HCT116 (cell line): ENCODE results near the gene CACNA1C. TPM values are rescaled to one million over a fixed set of nuclear protein-coding genes. Genes with fewer than 3 reads are reported as not detected.

Source experiments
- ATAC-seq: fragments of 200-7000 bp; cut with Tn5 transposase; 2 replicates; pipeline ENCODE4 v1.9.1; 2020; ENCODE audit warnings: mild to moderate bottlenecking, moderate library complexity
- BruUV-seq: library from RNA; stranded (reverse); fragments of 400-500 nt; replicated peaks from 2 replicates; lab custom pipeline; 2021; lab: Mats Ljungman, UMichigan
- CTCF ChIA-PET: fragments of 300-600 bp; sonication (Branson Sonifier 250); formaldehyde crosslinking; loops from one replicate; lab custom pipeline; 2021; ENCODE audit warnings: antibody characterized with exemption; lab: Charles Lee
- POLR2A ChIA-PET: fragments of 300-600, 350-600 bp; sonication (Branson Sonifier 250); formaldehyde crosslinking; loops from one replicate; lab custom pipeline; 2021; ENCODE audit warnings: antibody characterized with exemption; lab: Charles Lee
- RAD21 ChIA-PET, 2 experiments: fragments of 300-600 bp; sonication (Branson Sonifier 250); formaldehyde crosslinking; loops; one replicate each; lab custom pipeline; 2023; ENCODE audit warnings: low total read pairs in 2 of 2; ENCODE audit not compliant: uncharacterized antibody in 2 of 2, unreplicated experiment in 2 of 2, low non-redundant PET in 1 of 2; lab: Charles Lee
- DNase-seq: peaks from one replicate; pipeline ENCODE4 v3.0.0-alpha.2; 2010; ENCODE audit warnings: low read depth, low spot score
- H2AFZ ChIP-seq: fragments of 200-600 bp; shearing (Covaris generic), sonication (generic); 2 replicates; pipeline ENCODE4 v1.6.1; 2017; ENCODE audit warnings: low read depth, mixed run types, mixed read lengths, antibody characterized with exemption, low read length; ENCODE audit not compliant: poor library complexity, severe bottlenecking
- H3K27ac ChIP-seq: 2 replicates; pipeline ENCODE4 v1.5.1; 2012; ENCODE audit warnings: low read depth, low read length
- H3K27me3 ChIP-seq: fragments of 200-600 bp; sonication (generic); 2 replicates; pipeline ENCODE4 v1.6.1; 2016; ENCODE audit warnings: mixed run types, low read length, mixed read lengths; ENCODE audit not compliant: insufficient read depth
- H3K36me3 ChIP-seq, 2 experiments: fragments of 200-500 bp in 1 of 2; fragments of 200-600 bp in 1 of 2; sonication (Bioruptor generic) in 1 of 2; sonication (generic) in 1 of 2; 2 replicates each; pipeline versions ENCODE4 v1.5.1 to v1.6.1; 2014 to 2016; ENCODE audit warnings: low read length in 2 of 2, inconsistent platforms in 1 of 2, mixed read lengths in 1 of 2, mixed run types in 1 of 2; ENCODE audit not compliant: insufficient read depth in 2 of 2, control insufficient read depth in 1 of 2
- H3K4me1 ChIP-seq, 2 experiments: fragments of 200-600 bp in 1 of 2; sonication (generic) in 1 of 2; 2 replicates each; pipeline versions ENCODE4 v1.5.1 to v1.6.1; 2012 to 2017; ENCODE audit warnings: low read length in 2 of 2, inconsistent platforms in 1 of 2, mild to moderate bottlenecking in 1 of 2, mixed read lengths in 1 of 2, mixed run types in 1 of 2, moderate library complexity in 1 of 2; ENCODE audit not compliant: insufficient read depth in 2 of 2, control insufficient read depth in 1 of 2
- H3K4me2 ChIP-seq: fragments of 200-600 bp; sonication (generic); 2 replicates; pipeline ENCODE4 v1.6.1; 2017; ENCODE audit warnings: mixed run types, low read length, mixed read lengths
- H3K4me3 ChIP-seq, 2 experiments: fragments of 200-600 bp in 1 of 2; sonication (generic) in 1 of 2; replicated peaks in 1 of 2; 2 replicates each; pipeline ENCODE4 v1.5.1; 2011 to 2016; ENCODE audit warnings: low read length in 2 of 2, control low read depth in 1 of 2, low read depth in 1 of 2, mild to moderate bottlenecking in 1 of 2, mixed read lengths in 1 of 2, mixed run types in 1 of 2
- H3K79me2 ChIP-seq: fragments of 200-600 bp; sonication (generic); 2 replicates; pipeline ENCODE4 v1.6.1; 2017; ENCODE audit warnings: mild to moderate bottlenecking, mixed run types, low read length, moderate library complexity, mixed read lengths; ENCODE audit not compliant: insufficient read depth
- H3K9ac ChIP-seq: fragments of 200-600 bp; sonication (generic); 2 replicates; pipeline ENCODE4 v1.6.1; 2016; ENCODE audit warnings: low read length, mixed read lengths
- H3K9me2 ChIP-seq: fragments of 200-600 bp; sonication (generic), shearing (Covaris generic); 2 replicates; pipeline ENCODE4 v1.6.1; 2017; ENCODE audit warnings: mixed run types, mild to moderate bottlenecking, moderate library complexity; ENCODE audit not compliant: insufficient read depth
- H3K9me3 ChIP-seq, 2 experiments: fragments of 200-500 bp in 1 of 2; fragments of 200-600 bp in 1 of 2; sonication (Bioruptor generic) in 1 of 2; sonication (generic) in 1 of 2; 2 replicates each; pipeline ENCODE4 v1.6.1; 2014 to 2017; ENCODE audit warnings: low read length in 2 of 2, mixed read lengths in 2 of 2, inconsistent platforms in 1 of 2, low read depth in 1 of 2, mild to moderate bottlenecking in 1 of 2, mixed run types in 1 of 2, moderate library complexity in 1 of 2; ENCODE audit not compliant: control insufficient read depth in 1 of 2, insufficient read depth in 1 of 2
- H4K20me1 ChIP-seq: fragments of 200-600 bp; sonication (generic), shearing (Covaris generic); 2 replicates; pipeline ENCODE4 v1.6.1; 2017; ENCODE audit warnings: mixed run types, mild to moderate bottlenecking, moderate library complexity; ENCODE audit not compliant: insufficient read depth
- CBX3 ChIP-seq: IDR thresholded peaks from 2 replicates; pipeline ENCODE4 v1.6.1; 2012; ENCODE audit warnings: low read depth
- CEBPB ChIP-seq: IDR thresholded peaks from 2 replicates; pipeline ENCODE4 v1.6.1; 2012; ENCODE audit warnings: low read depth
- CTCF ChIP-seq, 3 experiments: fragments of 200-600 bp in 1 of 3; sonication (generic) in 1 of 3; IDR thresholded peaks in 2 of 3; conservative IDR thresholded peaks in 1 of 3; 2 replicates each; pipeline ENCODE4 v1.5.1; 2012 to 2017; ENCODE audit warnings: low read depth in 2 of 3, low read length in 2 of 3, antibody characterized with exemption in 1 of 3, borderline replicate concordance in 1 of 3, control low read depth in 1 of 3, mild to moderate bottlenecking in 1 of 3, mixed read lengths in 1 of 3, mixed run types in 1 of 3, moderate library complexity in 1 of 3; ENCODE audit not compliant: insufficient read depth in 1 of 3
- EZH2 ChIP-seq: fragments of 200-600 bp; sonication (generic); IDR thresholded peaks from 2 replicates; pipeline ENCODE4 v1.6.1; 2017; ENCODE audit warnings: antibody characterized with exemption, mixed run types
- EZH2phosphoT487 ChIP-seq: fragments of 200-600 bp; IDR thresholded peaks from 2 replicates; pipeline ENCODE4 v1.6.1; 2018; ENCODE audit warnings: antibody characterized with exemption, borderline replicate concordance
- FOSL1 ChIP-seq: IDR thresholded peaks from 2 replicates; pipeline ENCODE4 v1.6.1; 2012; ENCODE audit warnings: low read depth
- MAX ChIP-seq: IDR thresholded peaks from 2 replicates; pipeline ENCODE4 v1.6.1; 2012
- POLR2A ChIP-seq: IDR thresholded peaks from 2 replicates; pipeline ENCODE4 v1.7.0; 2011; ENCODE audit warnings: borderline replicate concordance; ENCODE audit not compliant: insufficient read depth, insufficient read length; ENCODE audit errors: extremely low read depth
- POLR2AphosphoS5 ChIP-seq: IDR thresholded peaks from 2 replicates; pipeline ENCODE4 v1.6.1; 2011; ENCODE audit warnings: mild to moderate bottlenecking, low read depth, low read length, moderate library complexity
- SIN3A ChIP-seq: IDR thresholded peaks from 2 replicates; pipeline ENCODE4 v1.6.1; 2012; ENCODE audit warnings: low read depth
- SP1 ChIP-seq: IDR thresholded peaks from 2 replicates; pipeline ENCODE4 v1.6.1; 2012; ENCODE audit warnings: low read depth
- SRF ChIP-seq: IDR thresholded peaks from 2 replicates; pipeline ENCODE4 v1.6.1; 2012; ENCODE audit warnings: low read depth
- TCF7L2 ChIP-seq: IDR thresholded peaks from 2 replicates; pipeline ENCODE4 v1.7.0; 2011; ENCODE audit warnings: borderline replicate concordance, inconsistent platforms; ENCODE audit not compliant: insufficient read depth, insufficient read length; ENCODE audit errors: extremely low read depth
- YY1 ChIP-seq: IDR thresholded peaks from 2 replicates; pipeline ENCODE4 v1.6.1; 2011; ENCODE audit warnings: low read length, low read depth, moderate library complexity, mild to moderate bottlenecking; ENCODE audit not compliant: insufficient replicate concordance; ENCODE audit errors: extremely low read depth
- ZBTB33 ChIP-seq: IDR thresholded peaks from 2 replicates; pipeline ENCODE4 v1.6.1; 2011; ENCODE audit warnings: mild to moderate bottlenecking, low read length, moderate library complexity; ENCODE audit not compliant: insufficient replicate concordance; ENCODE audit errors: extremely low read depth
- ZFX ChIP-seq: fragments of 450-650 bp; IDR thresholded peaks from 2 replicates; pipeline ENCODE4 v1.6.1; 2017
- intact Hi-C: fragments of 100-400 bp; cut with micrococcal nuclease; formaldehyde crosslinking; loops from 2 replicates; pipeline ENCODE4 v1.10.0; 2022
- total RNA-seq: library from RNA; stranded (reverse); gene quantifications from one replicate; pipeline ENCODE4 v1.2.1, GENCODE V29; 2021; ENCODE audit not compliant: unreplicated experiment

The CACNA1C gene
- total RNA-seq, 1 experiment from 2014 or later = 0.05 TPM

GRCh38 chr12:2390133-2390532, 337.3 kb downstream of the CACNA1C start (continued):
- TF ChIP-seq SP1 (no peak), TCF7L2 (no peak)

GRCh38 chr12:2390850-2391390, 338.1 kb downstream of the CACNA1C start:
- Histone ChIP-seq H3K9me2 (no peaks in the 10 kb centered on the region), H3K4me2 (no peak overlapping the region), H3K27ac (no peak overlapping the region), H3K4me1 (peaks cover 0 to 10% of the 10 kb centered on the region in 2 experiments; a peak in 2 of 4 replicates)
- no TSS peak for BruUV-seq
- CTCF ChIA-PET = interaction anchor here (1.5 kb wide), 1 partner anchor 30 kb away, joined by 4 read pairs; no protein-coding TSS in a partner anchor
- no peak for TF ChIP-seq CTCF (IDR thresholded peaks at IDR 0.05 in 2 of 3, conservative IDR thresholded peaks at IDR 0.05 in 1 of 3; ENCODE audit: borderline replicate concordance in 1 of 3, insufficient read depth in 1 of 3, low read depth in 2 of 3, low read length in 2 of 3)
- TF ChIP-seq MAX = no peak
- no peak for TF ChIP-seq CBX3
- TF ChIP-seq EZH2 = no peak
- no peak for TF ChIP-seq SIN3A
- TF ChIP-seq SRF = no peak
- no peak for TF ChIP-seq ZFX
- no peak for TF ChIP-seq CEBPB
- no peak for TF ChIP-seq POLR2A
- TF ChIP-seq TCF7L2 = no peak
- no peak for TF ChIP-seq YY1
- no peak for TF ChIP-seq FOSL1
- no peak for TF ChIP-seq EZH2phosphoT487
- TF ChIP-seq SP1 = no peak
- no peak for TF ChIP-seq POLR2AphosphoS5
- no peak for TF ChIP-seq ZBTB33
- TF ChIP-seq, all 23 proteins: peak for 0
- ATAC-seq (no peak), DNase-seq (no peak)
- ChIA-PET POLR2A (no interaction called here), RAD21 (no interaction called here)
- Histone ChIP-seq H3K9ac (no peak overlapping the region), H3K4me3 (no peak overlapping the region), H2AFZ (no peak overlapping the region), H3K9me3 (no peaks in the 10 kb centered on the region), H4K20me1 (no peaks in the 10 kb centered on the region), H3K36me3 (no peaks in the 10 kb centered on the region), H3K27me3 (no peaks in the 10 kb centered on the region), H3K79me2 (no peaks in the 10 kb centered on the region)
- intact Hi-C loops = no loop called here
